Measurements from ENCODE around the gene CSNK1G3. TPM values are rescaled to one million over a fixed set of nuclear protein-coding genes. Genes with fewer than 3 reads are reported as not detected.

The CSNK1G3 gene
- total RNA-seq, 1 experiment from 2014 or later, result 18.4 TPM

DNA sequence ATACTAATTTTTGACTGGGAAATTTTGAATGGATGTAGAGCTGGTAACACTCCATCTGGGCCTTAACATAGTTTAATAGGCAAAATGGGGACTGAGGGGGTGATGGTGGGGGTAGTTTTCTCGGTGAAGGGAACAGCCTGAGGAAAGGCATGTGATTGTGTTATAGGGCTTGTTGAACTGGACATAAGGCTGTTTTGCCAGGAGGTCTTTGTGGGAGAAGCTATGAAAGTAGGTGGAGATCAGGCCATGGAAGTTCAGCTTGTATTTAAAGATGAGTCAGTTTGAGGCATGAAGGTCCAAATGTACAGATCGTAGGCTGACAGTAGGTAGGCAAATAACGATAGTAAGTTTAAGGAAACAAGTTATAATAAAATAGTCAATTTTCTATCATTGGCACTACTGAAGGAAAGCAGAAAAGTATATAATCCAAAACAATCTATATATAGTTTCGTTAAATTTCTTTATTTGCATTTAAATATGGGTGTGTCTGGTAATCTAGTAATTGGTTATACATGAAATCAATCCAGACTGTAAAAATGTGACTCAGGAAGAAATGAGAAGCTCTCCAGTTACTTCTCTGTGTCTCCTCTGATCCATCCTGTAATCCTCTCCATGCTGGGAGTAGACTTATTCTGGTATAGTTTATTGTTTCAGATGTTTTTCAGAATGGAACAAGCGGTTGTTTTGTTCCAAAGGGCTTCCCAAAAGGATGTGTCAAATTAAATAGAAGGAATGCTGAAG lies 2.8 kb downstream of the CSNK1G3 start:
- peak; percentile 26 for DNase-seq (ENCODE audit: low spot score)

DNA sequence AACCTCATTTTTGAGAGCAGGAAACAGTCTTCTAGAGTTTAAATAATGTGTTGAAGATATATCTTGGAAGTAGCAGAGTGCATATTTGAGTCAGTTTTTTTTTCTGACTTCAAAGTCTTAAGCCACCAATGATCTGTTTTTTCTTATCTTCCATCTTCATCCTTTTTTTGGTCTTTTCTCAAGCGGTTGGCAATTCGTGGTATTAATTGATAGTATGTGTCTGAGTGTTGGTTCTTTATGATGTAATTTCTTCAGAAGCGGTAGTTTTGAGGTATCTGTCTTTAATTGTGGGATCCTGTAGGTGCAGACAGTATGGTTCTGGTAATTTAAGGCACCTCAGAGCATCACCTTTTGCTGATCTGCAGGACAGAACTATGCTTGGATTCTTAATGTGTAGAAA lies 3.9 kb downstream of the CSNK1G3 start:
- DNase-seq (ENCODE audit: low spot score), result no peak

DNA sequence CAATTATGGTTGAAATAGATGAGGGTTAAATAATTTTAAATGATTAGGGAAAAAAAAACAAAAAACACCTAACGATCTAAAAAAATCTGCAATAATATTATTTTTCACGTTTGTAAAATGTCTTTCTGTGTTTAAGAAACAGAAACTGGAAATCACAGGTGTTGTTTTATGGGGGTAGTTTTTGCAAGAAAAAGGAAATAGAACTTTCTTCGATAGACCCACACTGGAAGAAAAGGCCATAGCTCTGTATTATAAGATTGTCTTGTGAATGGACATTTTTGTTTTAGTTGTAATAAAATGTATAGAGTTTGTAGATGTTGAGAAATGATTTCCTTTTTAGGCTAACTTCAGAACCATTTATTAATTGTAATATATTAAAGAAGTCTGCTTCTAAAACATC lies 5.5 kb downstream of the CSNK1G3 start:
- DNase-seq (ENCODE audit: low spot score), result no peak

DNA sequence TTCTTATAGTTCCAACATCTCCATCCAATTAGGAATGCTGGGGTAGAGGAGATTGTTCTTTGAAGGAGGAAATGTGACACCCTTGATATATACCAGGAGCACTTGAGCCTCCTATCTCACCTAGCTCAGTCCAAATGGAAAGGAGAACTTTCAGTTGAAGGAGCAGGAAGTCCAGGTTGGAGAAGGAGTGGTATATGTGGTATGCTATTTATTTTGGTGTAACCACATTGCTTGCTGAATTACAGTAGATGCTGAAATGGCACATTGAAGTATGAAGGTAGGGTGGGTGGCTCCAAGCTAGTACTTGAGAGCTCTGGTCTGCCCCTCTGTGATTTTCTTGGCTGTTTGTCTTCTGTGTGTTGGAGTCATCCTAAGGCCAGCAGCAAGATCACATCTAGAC lies 6.1 kb downstream of the CSNK1G3 start:
- DNase-seq (ENCODE audit: low spot score), result no peak

DNA sequence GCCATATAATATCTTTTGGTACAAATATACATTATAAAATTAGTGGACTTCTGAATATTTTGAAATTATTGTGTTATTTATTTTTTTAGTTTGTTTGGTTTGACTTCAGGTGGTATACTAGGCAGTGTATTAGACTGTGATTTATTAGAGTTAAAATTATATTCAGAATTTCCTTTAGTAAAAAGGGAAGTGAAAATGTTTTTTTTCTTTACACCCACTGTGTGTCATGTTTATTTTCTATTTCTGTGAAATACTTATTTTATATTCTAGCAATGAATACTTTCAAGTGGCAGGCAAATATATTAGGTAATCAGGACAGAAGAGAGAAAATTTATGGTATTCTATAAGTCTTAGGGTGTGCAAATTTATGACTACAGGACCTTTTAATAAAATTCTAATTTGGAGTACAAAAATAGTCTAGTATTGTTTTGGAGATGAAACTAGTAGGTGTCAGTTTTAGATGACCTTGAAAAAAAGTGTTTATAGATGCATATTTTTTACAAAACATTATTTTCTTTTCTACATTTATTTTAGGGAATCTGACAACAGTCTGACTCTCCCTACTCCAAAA lies 8.8 kb downstream of the CSNK1G3 start:
- DNase-seq (ENCODE audit: low spot score), result no peak

DNA sequence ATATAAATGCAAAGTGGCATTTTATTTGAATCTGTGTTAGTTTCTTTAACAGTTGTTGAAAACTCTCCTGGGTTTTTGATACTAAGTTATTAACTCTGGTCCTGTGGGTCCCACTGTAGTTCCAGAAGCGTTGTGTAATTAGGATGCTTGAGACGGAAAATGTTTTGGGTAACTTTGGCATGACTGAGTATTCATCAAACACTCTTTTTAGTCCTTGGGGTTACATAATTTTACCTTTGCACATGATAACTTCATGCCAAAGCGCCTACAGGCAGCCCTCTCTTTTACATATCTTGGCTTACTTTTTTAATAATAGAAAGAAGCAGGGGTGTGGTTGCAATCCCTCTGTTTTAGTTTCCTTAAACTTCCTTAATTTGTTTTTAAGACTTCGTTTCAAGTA lies 12.2 kb downstream of the CSNK1G3 start:
- DNase-seq (ENCODE audit: low spot score), result no peak

DNA sequence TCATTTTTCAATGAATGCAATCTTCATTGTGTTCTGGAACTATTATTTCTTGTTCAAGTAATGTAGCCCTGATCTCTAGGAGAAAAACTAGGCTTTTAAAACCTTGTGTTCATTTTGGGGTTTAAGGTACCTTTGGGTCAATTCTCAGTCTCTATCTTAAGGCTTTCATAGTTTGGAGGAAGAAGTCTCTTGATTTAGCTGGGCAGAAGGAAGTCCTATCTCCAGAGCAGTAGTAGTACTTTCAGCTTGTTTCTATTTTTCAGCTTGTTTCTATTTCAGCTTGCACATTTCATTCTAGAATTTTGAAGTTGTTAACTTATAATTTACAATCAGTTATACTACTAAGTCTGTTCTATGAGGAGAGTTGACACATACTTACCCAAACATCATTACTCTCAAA lies 15.2 kb downstream of the CSNK1G3 start:
- no peak for DNase-seq (ENCODE audit: low spot score)

DNA sequence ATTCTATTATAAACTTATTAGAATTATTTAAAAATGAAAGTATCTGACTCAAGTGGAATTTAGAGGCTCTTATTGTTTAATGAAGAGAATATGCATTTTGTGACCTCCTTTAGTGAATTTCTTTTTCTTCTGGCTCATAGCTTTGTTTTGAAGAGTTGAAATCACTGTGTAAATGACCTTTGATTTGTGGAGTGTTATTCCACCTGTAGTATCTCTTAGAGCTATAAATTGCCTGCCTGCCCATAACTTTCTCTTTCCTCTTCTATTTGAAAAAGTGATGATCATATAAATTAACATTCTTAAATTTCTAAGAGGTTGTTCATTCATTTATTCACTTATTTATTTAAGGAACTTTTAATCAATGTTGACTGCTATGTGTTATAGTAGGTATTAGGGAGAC lies 16.1 kb downstream of the CSNK1G3 start:
- no peak for DNase-seq (ENCODE audit: low spot score)

DNA sequence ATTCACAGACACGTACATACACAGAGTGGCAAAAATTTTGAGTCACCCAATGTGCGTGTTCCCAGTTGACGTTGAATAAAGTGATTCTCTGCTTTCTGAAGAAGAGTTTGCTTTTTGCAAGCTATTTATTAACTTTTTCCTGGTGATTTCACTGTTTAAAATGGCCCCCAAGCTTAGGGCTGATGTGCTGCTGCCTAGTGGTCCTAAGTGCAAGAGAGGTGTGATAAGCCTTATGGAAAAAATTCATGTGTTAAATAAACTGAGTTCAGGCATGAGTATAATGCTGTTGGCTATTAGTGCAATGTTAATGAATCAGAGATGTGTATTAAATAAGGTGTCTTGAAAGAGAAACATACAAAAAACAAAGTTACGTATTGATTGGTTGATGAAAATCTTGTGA lies 16.9 kb downstream of the CSNK1G3 start:
- DNase-seq (ENCODE audit: low spot score), result no peak

DNA sequence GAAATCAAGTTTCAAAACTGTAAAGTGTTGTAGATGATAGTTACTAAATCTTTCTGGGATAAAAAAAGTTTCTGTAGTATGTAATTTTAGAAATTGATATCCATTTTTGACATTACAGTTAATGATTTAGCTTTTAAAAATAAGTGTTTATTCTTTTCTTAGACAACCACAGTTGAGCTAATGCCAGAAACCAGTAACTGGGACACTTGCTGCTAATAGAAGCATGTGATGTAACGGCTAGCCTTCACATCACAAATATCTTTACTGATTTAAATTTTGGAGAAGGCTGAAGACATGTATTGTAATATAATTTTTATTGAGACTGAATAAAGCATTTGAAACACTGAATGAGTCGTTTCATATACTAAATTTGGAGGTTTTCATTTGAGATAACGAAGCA lies 18.8 kb downstream of the CSNK1G3 start:
- DNase-seq (ENCODE audit: low spot score), result no peak

DNA sequence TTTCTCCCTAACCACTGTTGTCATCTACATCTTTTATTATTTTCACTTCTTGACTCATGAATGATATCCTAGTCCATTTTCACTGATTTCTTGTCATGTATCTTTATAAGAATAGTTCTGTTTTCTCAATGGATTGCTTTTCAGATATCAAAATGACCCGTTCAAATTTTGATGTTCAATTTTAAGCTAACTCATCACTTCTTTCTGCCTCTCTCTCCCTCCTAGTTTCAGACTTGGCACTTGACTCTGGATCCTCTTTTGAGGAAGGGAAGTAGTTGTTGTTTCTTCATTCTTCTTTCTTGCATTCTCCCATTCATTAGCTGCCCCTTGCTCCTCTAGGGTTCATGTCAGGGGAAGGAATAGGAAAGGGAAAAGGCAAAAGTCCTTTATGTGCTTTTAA lies 23.7 kb downstream of the CSNK1G3 start:
- DNase-seq (ENCODE audit: low spot score), result no peak

DNA sequence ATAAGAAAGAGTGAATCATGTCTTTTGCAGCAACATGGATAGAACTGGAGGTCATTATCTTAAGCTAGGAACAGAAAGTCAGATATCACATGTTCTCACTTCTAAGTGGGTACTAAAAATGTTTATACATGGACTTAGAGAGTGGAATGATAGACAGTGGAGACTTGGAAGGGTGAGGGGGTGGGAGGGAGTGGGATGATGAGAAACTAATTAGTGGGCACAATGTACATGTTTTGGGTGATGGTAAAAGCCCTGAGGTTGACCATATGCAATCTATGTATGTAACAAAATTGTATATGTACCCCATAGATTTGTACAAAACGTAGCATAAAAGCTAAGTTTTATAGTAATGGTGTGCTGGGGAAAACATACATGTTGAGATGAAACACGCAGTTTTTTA lies 25.3 kb downstream of the CSNK1G3 start:
- DNase-seq (ENCODE audit: low spot score), result no peak

DNA sequence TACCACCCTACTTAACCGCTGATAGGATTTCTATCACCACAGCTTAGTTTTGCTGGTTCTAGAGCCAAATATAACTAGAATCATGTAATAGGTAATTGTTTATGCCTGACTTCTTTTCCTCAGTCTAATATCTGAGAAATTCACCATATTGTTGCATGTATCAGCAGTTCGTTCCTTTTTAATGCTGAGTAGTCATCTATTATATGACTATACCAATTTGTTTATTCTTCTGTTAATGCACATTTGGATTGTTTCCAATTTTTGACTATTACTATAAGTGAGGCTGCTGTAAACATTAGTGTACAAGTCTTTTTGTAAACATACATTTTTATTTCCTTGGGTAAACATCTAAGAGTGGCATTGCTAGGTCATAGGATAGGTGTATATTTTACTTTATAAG lies 25.9 kb downstream of the CSNK1G3 start:
- DNase-seq (ENCODE audit: low spot score), result no peak

DNA sequence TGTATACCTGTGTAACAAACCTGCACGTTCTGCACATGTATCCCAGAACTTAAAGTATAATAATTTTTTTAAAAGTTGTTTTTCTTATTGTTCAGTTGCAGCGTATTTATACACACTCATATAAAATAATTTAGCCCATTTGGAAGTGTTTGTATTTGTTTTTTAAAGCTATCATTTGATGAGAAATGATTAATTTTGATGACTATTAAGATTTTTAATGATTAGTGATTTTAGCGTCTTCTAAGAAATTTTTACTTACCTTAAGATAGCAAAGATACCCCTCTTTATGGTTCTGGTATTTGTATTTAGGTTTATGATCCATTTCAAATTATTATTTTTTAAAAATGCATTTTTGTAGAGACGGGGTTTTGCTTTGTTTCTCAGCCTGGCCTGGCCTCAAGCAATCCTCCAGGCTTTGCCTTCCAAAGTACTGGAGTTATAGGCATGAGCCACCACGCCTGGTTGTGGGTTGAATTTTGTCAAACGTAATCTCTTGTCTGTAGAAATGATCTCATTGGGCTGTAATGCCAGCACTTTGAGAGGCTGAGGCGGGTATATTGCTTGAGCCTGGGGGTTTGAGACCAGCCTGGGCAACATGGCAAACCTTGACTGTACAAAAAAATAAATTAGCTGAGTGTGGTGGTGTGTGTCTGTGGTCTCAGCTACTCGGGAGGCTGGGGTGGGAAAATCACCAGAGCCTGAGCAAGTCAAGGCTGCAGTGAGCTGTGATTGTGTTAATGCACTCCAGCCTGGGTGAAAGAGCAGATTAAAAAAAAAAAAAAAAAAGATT lies 26.9 kb downstream of the CSNK1G3 start:
- DNase-seq (ENCODE audit: low spot score), result no peak

DNA sequence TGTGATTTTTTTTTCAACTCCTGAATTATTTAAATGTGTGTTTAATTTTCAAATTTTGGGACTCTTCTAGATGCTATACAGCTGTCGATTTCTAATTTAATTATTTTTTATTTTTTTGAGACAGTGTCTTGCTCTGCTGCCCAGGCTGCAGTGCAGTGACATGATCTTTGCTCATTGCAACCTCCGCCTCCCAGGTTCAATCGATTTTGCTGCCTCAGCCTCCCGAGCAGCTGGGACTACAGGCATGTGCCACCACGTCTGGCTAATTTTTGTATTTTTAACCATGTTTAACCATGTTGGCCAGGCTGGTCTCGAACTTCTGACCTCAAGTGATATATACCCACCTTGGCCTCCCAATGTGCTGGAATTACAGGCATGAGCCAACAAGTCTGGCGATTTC lies 28.6 kb downstream of the CSNK1G3 start:
- no peak for DNase-seq (ENCODE audit: low spot score)

DNA sequence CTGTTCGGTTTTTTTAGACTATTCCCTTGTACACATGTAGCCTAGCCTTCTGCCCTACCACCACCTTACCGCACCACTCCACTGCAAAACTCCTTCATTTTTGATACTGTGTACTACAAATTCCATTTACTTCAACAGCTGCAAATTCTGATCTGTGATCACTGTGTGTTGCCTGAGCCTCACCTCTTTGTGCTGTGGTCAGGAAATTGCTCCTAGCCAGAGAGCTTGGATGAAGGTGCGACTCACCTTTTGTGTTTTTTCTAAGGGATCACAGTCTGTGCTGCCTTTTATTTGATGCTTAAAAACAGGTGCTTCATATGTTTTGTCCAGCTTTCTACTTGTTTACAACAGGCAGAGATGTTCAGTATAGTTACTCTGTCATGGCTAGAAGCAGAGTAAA lies 31.5 kb downstream of the CSNK1G3 start:
- no peak for DNase-seq (ENCODE audit: low spot score)

DNA sequence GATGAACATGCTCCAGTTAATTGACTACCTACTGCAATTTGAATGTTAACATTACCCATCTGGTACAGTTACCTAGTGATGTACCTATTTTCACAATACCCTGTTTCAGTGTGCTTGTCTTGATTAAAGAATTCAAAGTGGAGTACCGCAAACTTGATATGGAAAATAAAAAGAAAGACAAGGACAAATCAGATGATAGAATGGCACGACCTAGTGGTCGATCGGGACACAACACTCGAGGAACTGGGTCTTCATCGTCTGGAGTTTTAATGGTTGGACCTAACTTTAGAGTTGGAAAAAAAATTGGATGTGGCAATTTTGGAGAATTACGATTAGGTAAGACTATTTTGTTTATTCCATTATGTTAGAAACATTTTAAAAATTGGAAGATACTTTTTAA lies 33.5 kb downstream of the CSNK1G3 start:
- peak; percentile 83 for DNase-seq (ENCODE audit: low spot score)

DNA sequence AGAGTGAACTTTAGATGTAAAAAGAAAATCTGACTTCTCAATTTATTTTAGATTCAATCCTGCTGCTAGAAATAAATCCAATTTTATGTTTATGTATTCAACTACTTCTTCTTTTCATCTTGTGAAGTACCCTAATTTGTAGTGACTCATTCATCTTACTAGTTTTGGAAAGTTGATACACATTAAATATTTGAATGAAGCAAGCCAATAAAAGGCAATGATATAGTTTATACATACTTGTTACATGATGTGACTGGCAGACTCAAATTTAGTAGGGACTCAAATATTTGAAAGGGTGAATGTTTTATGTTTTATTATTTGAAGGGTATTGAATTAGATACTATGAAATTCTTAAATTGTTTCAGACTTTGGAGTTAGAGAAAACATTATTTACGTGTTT lies 34.7 kb downstream of the CSNK1G3 start:
- DNase-seq (ENCODE audit: low spot score), result no peak

DNA sequence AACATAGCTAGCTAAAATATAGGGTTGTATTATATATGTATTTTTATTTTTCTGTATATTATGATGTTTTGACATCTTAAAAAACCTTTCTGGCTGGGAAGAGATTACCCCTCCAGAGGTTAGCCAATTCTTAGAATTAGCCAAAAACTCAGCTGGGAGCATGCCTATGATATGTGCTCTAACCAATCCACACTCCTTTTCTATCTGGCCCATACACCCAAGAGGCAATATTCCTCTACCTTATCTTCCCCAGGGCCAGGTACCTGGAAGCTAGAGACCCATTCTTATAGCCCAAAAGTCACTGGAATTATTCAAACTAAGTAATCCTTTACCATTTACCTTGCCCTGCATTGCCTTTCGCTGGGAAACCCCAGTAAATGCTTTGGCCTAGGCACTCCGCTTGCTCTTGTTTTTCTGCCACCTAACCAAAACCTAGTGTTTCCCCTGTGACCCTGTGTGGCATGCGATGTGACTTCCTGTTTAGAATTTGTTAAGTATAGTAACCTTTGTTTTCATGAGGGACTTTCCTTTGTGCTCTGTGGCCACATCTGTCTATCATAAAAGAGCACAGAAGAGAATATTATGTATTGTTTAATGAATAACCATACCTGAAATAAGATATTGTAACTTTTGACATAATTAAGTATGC lies 37.4 kb downstream of the CSNK1G3 start:
- DNase-seq (ENCODE audit: low spot score), result no peak

DNA sequence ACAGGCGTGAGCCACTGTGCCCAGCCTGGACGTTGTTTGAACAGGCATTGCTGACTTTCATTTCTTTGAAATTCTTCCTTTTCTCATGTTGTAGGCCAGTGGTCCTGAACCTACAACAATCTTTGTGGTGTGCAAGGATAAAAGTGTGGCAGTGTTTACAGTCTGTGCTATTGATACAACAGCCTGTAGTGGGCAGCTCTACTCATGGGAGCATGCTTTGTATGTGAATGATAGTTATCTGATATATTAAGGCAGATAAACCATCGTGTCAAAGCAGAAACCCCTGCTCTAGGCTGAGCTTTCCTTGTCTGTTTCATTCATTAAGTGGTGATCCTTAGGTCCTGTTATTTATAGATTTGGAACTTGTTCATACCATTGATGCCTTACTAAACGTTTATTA lies 42.6 kb downstream of the CSNK1G3 start:
- DNase-seq (ENCODE audit: low spot score), result no peak

DNA sequence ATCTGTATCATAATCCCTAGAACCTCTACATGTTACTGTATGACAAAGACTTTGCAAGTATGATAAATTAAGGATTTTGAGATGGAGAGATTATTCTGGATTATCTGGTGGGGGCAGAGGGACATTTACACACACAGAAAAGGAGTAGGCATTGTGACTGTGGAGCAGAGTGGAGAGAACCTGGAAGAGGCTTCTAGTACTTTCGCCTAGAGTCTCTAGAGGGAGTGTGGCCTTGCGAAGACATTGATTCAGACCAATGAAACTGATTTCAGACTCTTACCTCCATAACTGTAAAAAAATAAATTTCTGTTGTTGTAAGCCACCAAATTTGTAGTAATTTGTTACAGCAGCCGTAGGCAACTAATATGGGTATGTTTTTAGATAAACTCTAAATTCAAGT lies 45.9 kb downstream of the CSNK1G3 start:
- no peak for DNase-seq (ENCODE audit: low spot score)

DNA sequence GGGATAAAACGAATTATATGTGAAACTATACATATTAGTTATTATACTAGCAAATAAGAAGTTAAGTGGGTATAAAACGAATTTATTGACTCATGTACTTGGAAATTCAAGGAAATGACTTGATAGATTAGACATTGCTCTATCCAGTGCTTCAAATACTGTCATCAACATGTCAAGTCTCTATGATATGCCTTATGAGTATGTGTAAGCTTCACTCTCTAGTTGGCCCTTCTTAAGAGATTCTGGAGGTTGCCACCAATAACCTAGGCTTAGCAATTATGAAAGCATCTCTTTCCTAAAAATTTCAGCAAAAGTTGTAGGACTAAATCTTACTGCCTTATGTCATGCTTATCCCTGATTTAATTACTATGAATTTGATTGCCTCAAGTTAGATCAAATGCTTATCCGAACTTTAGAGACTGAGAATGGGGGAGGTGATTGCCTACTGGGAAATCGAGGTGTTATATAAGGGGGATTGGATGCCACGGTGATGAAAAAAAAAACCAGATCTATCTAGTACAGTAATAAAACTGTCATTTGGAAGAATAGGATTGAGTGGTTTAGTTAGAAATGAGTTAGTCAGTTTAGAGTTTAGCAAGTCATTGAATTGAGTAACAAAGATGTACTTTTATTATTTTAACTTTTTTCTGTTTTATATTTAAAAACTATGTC lies 46.9 kb downstream of the CSNK1G3 start:
- DNase-seq (ENCODE audit: low spot score), result no peak

All from HT-29 (cell line).